AG04450 (cell line): ENCODE data around the gene STK4. TPM values are rescaled to one million over a fixed set of nuclear protein-coding genes. Genes with fewer than 3 reads are reported as not detected.

Experiments
- CTCF ChIA-PET: fragments of 300-600, 350-600 bp; formaldehyde crosslinking; extraction: SDS; loops from one replicate; lab custom pipeline; 2022; ENCODE audit warnings: antibody characterized with exemption, inconsistent platforms; lab: Charles Lee
- POLR2A ChIA-PET: fragments of 350-600 bp; formaldehyde crosslinking; extraction: SDS; loops from one replicate; lab custom pipeline; 2021; ENCODE audit warnings: antibody characterized with exemption, inconsistent platforms; lab: Yijun Ruan, JAX
- DNase-seq: peaks from one replicate; pipeline ENCODE4 v3.0.0-alpha.2; 2011; ENCODE audit warnings: low read depth, low spot score
- H3K27ac ChIP-seq: one replicate; pipeline ENCODE4 v1.5.1; 2012; ENCODE audit warnings: low read depth, low read length, control low read depth
- H3K27me3 ChIP-seq: one replicate; pipeline ENCODE4 v1.6.0; 2012; ENCODE audit warnings: low read length; ENCODE audit not compliant: control insufficient read depth, insufficient read depth
- H3K4me3 ChIP-seq: 2 replicates; pipeline ENCODE4 v1.5.1; 2011; ENCODE audit warnings: mild to moderate bottlenecking, low read depth, low read length, control low read depth
- H3K9me3 ChIP-seq: 2 replicates; pipeline ENCODE4 v1.5.1; 2012; ENCODE audit warnings: low read length; ENCODE audit not compliant: control insufficient read depth, insufficient read depth
- polyA plus RNA-seq: library from polyadenylated mRNA; depleted of rRNA; stranded (reverse); fragments of >200 nt; gene quantifications from 2 replicates; pipeline ENCODE4 v1.2.3, GENCODE V29; 2011
- TF ChIP-seq, protein P1 (sequence below): IDR thresholded peaks from 2 replicates; pipeline ENCODE4 v1.5.1; 2011; ENCODE audit warnings: low read depth, low read length, control low read depth, inconsistent platforms

Gene STK4
- polyA plus RNA-seq, 1 experiment: 25.1 TPM

DNA sequence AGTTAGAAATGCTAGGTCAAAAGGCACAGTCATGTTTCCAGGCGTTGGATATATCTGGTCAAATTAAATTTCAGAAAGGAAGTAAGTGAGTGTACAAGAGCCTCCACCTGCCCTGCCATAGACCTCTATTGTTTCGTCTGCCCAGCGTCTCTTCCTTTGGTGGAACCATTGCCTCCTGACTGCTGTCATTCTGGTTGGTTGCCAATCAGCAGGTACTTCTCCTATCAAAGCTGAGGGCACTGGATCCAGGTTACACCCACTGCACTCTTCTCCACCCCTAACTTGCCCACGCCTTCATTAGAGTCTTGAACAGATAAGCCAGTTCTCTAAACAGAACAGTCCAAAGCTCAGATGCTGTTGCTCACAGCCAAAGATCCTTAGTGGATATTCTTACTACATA is 151.3 kb downstream of the STK4 start:
- TF ChIP-seq, protein P1, sequence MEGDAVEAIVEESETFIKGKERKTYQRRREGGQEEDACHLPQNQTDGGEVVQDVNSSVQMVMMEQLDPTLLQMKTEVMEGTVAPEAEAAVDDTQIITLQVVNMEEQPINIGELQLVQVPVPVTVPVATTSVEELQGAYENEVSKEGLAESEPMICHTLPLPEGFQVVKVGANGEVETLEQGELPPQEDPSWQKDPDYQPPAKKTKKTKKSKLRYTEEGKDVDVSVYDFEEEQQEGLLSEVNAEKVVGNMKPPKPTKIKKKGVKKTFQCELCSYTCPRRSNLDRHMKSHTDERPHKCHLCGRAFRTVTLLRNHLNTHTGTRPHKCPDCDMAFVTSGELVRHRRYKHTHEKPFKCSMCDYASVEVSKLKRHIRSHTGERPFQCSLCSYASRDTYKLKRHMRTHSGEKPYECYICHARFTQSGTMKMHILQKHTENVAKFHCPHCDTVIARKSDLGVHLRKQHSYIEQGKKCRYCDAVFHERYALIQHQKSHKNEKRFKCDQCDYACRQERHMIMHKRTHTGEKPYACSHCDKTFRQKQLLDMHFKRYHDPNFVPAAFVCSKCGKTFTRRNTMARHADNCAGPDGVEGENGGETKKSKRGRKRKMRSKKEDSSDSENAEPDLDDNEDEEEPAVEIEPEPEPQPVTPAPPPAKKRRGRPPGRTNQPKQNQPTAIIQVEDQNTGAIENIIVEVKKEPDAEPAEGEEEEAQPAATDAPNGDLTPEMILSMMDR: no peak
- ChIA-PET POLR2A (no interaction called here), CTCF (interaction anchor here (1.0 to 1.3 kb wide), 2 partner anchors 11 to 173 kb away, joined by 4 read pairs; no protein-coding TSS in a partner anchor)
- H3K27ac ChIP-seq: no peak overlapping the region
- H3K9me3 ChIP-seq: no peaks in the 10 kb centered on the region
- peaks cover 8% of the 10 kb centered on the region for H3K27me3 ChIP-seq
- DNase-seq: no peak
- no peak overlapping the region for H3K4me3 ChIP-seq

DNA sequence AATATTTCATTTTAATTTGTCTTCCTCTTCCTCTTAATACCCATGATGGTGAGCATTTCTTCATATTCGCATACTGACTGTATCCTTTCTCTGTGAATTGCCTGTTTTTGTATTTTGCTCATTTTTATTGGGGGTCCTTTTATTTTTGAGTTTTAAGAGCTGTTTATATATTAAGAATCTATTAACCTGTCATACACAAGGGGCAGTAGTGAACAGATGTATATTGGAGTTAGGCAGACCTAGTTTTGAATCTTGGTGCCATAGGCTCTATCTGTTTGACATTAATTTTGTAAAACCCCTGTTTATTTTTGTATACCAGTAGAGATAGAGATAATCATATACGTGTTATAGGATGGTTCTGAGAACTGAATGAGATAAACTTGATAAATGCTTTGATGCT is 151.7 kb downstream of the STK4 start:
- H3K4me3 ChIP-seq: no peak overlapping the region
- no peak overlapping the region for H3K27ac ChIP-seq
- DNase-seq: no peak
- ChIA-PET CTCF (interaction anchor here (1.0 to 1.3 kb wide), 2 partner anchors 11 to 172 kb away, joined by 4 read pairs; no protein-coding TSS in a partner anchor), POLR2A (no interaction called here)
- no peaks in the 10 kb centered on the region for H3K9me3 ChIP-seq
- TF ChIP-seq, protein P1: 0 out of 2 replicates have a peak, but pooled peaks have one; percentile 5
- H3K27me3 ChIP-seq: peaks cover 7% of the 10 kb centered on the region

DNA sequence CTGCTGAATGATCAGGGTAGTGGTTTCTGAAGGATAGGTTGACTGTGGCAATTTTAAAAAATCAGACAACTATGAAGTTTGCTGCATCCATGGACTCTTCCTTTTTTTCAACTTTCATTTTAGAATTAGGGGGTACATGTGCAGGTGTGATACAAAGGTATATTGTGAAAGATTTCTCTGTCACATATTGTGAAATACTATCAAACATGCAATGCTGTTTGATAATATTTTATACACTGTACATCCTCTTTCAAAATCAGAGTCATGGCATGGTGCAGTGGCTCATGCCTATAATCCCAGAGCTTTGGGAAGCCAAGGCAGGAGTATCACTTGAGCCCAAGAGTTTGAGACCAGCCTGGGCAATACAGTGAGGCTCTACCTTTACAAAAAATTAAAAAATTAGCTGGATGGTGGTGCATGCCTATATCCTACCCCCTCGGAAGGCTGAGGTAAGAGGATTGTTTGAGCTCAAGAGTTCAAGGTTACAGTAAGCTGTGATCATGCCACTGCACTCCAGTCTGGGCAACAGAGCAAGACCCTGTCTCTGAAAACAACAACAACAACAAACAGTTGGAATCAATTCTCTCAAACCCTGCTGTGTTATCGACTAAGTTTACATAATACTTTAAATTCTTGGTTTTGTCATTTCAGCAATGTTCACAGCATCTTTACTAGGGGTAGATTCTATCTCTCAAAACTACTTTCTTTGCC is 153.4 kb downstream of the STK4 start:
- Histone ChIP-seq H3K27me3 (peaks cover 7% of the 10 kb centered on the region), H3K4me3 (no peak overlapping the region), H3K9me3 (no peaks in the 10 kb centered on the region), H3K27ac (no peak overlapping the region)
- CTCF ChIA-PET: interaction anchor here (1.1 kb wide), 1 partner anchor 19 kb away, joined by 3 read pairs; no protein-coding TSS in a partner anchor
- POLR2A ChIA-PET: interaction anchor here (0.6 kb wide), 1 partner anchor 208 kb away, joined by 4 read pairs; no protein-coding TSS in a partner anchor
- DNase-seq: no peak
- TF ChIP-seq, protein P1: no peak

DNA sequence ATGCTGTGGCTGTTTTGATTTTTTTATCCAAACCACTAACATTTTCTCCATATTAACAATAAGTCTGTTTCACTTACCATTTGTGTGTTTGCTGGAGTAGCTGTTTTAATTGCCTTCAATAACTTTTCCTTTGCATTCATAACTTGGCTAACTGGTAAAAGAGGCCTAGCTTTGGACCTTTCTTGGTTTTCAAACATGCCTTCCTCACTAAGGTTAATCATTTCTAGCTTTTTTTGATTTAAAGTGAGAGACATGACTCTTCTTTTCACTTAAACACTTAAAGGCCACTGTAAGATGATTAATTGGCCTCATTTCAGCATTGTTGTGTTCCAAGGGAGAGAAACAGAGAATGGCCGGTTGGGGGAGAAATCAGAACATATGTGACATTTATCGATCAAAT is 155.1 kb downstream of the STK4 start:
- no peak for DNase-seq
- POLR2A ChIA-PET: no interaction called here
- Histone ChIP-seq H3K9me3 (no peaks in the 10 kb centered on the region), H3K27ac (no peak overlapping the region), H3K4me3 (no peak overlapping the region), H3K27me3 (peaks cover 3% of the 10 kb centered on the region)
- CTCF ChIA-PET: interaction anchor here (1.1 to 1.4 kb wide), 2 partner anchors 25 to 77 kb away, joined by 3 read pairs; no protein-coding TSS in a partner anchor
- TF ChIP-seq, protein P1: no peak

DNA sequence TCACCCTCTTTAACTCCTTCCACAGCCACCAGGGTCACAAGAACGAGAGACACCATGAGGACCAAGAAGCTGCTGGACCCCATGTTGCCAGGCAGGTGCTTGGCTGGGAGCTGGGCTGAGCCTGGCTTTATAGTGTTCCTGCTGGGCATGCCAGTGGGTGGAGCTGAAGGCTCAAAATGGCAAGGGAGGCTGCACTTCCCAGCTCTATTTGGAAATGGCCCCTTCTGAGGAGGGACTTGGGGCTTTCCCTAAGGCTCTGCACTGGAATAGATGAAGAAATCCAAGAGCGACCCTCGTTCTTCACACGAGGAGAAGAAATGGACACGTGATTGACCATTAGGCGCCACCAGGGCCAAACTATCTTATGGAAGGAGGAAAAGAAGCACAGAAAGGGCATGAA is 158.1 kb downstream of the STK4 start, which contains the start of gene WFDC12:
Gene WFDC12 (minus strand): TSS at position 101 of the 400 bp plus-strand sequence. CDS start 18 bp downstream, at position 83.
- CTCF ChIA-PET: interaction anchor here (0.6 kb wide), 1 partner anchor 29 kb away, joined by 15 read pairs; no protein-coding TSS in a partner anchor

More for the DNA sequence above, 158.1 kb downstream of the STK4 start, which contains the start of gene WFDC12:
- no peaks in the 10 kb centered on the region for H3K9me3 ChIP-seq
- H3K27ac ChIP-seq: no peak within 1 kb of the TSS
- H3K27me3 ChIP-seq: peaks cover 6% of the 10 kb centered on the region
- TF ChIP-seq, protein P1: no peak
- H3K4me3 ChIP-seq: no peak within 1 kb of the TSS
- POLR2A ChIA-PET: no interaction called here
- DNase-seq: no peak
